Measurements from ENCODE around the gene GRHL1.

DNA sequence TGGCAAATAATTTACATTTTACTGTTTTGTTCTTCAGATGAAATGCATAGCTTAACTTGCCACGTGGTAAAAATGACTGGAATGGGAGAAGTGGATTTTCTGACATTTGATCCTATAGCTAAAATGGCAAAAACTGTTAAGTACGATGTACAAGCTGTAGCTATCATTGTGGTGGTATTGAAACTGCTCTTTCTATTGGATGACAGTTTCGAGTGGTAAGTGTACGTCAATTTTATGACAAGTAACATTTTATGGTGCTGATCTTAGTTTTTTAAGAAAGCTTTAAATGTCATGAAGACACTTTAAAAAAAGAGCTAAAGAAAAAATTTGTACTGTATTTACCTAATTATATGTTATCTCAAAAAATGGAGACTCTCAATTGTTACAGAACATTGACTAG is 40.8 kb upstream of the GRHL1 start:
- TF ChIP-seq EZH2 (IDR thresholded peaks at IDR 0.05; ENCODE audit: insufficient read depth, poor library complexity, severe bottlenecking) (no peak), EZH2phosphoT487 (IDR thresholded peaks at IDR 0.05; ENCODE audit: insufficient read depth, low read depth) (no peak)

All from GM23248 (cell line).